GM23248 (cell line): ENCODE measurements around the gene ALOXE3.

Source experiments
- EZH2 ChIP-seq: fragments of 200-600 bp; sonication (generic); IDR thresholded peaks from 2 replicates; pipeline ENCODE4 v1.6.1; 2018; ENCODE audit warnings: antibody characterized with exemption, mild to moderate bottlenecking; ENCODE audit not compliant: insufficient read depth, poor library complexity, severe bottlenecking
- EZH2phosphoT487 ChIP-seq: fragments of 200-600 bp; sonication (generic); IDR thresholded peaks from 2 replicates; pipeline ENCODE4 v1.6.1; 2018; ENCODE audit warnings: antibody characterized with exemption, moderate library complexity, mild to moderate bottlenecking, low read depth; ENCODE audit not compliant: insufficient read depth

DNA sequence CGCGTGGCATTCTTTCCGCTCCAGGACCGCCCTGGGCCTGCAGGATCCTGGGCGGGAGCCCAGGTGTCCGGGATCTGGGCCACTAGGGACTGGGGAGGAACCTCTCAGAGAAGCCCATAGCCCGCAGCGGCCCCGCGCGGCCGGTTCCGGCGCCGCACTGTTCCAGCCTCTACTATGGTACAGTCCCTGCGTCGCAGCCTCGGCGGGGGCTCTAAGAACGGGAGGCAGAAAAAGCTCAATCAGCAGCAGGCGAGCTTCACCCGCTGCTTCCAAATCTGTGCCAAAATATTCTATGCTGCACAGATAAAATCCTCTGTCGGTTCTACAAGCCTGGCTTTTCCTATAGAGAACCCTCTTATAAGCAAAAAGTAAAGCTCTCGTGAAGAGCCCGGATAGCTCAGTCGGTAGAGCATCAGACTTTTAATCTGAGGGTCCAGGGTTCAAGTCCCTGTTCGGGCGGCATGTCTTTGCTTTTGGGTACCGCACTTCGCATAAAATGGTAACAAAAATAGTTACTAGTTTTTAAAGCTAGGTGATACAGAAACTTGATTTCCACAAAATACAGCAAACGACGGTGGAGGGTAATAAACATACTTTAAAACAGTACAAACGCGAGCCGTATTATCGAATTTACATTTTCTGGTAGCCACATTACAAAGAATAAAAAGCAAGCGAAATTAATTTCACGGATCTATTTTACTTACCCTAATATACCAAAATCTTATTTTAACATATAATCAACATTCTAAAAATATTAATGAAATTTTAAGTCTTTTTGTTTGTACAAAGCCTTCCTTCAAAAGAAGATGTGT, 661 bp upstream of the ALOXE3 start:
- TF ChIP-seq EZH2 (no peak), EZH2phosphoT487 (no peak)
